Measurements from ENCODE around the gene TESK2.

TESK2 gene

DNA sequence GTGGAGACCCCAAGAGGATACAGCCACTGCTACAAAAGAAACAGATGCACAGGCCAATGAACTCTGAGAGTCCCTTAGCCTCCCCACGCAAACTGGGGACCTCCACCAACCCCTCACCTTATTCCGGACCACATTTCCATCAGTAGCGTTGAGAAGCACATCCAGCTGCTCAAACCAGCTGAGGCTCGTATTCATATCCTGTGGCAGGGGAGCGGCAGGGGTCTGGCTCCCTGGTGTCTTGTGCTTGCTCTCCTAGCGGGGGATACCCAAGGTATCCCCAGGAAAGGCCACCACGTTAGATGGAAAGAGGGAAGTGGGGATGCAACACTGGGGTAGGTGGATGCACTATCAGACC is 8.4 kb upstream of the TESK2 start:
- TF ChIP-seq SNAI2 (CRISPR knock-in tag; IDR thresholded peaks at IDR 0.05) (no peak), ISL1 (CRISPR knock-in tag; IDR thresholded peaks at IDR 0.05) (no peak), PATZ1 (CRISPR knock-in tag; IDR thresholded peaks at IDR 0.05; ENCODE audit: borderline replicate concordance) (no peak)
- TF ChIP-seq, protein P1, sequence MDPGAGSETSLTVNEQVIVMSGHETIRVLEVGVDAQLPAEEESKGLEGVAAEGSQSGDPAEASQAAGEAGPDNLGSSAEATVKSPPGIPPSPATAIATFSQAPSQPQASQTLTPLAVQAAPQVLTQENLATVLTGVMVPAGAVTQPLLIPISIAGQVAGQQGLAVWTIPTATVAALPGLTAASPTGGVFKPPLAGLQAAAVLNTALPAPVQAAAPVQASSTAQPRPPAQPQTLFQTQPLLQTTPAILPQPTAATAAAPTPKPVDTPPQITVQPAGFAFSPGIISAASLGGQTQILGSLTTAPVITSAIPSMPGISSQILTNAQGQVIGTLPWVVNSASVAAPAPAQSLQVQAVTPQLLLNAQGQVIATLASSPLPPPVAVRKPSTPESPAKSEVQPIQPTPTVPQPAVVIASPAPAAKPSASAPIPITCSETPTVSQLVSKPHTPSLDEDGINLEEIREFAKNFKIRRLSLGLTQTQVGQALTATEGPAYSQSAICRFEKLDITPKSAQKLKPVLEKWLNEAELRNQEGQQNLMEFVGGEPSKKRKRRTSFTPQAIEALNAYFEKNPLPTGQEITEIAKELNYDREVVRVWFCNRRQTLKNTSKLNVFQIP (CRISPR knock-in tag; IDR thresholded peaks at IDR 0.05; ENCODE audit: borderline replicate concordance, low read depth), result no peak
- peak; percentile 15 for ATAC-seq

DNA sequence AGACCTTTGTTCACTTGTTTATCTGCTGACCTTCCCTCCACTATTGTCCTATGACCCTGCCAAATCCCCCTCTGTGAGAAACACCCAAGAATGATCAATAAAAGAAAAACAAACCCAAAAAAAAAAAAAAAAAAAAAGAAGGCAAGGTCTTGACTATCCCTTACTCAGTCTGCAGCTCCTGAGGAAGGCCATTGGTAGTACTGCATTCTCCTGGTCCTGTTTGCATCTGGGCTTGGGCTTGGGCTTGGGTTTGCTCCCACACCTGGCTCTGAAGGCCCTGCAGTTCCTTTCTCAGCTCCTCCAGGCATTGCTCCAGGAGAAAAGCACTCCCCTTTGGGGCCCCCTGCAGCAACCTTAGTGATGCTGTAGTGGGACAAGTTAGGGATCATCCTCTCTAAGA is 7.3 kb upstream of the TESK2 start:
- TF ChIP-seq ESRRG (CRISPR knock-in tag; IDR thresholded peaks at IDR 0.05), result no peak
- no peak for TF ChIP-seq GLIS3 (CRISPR knock-in tag; IDR thresholded peaks at IDR 0.05)
- TF ChIP-seq ZFP3 (CRISPR knock-in tag; IDR thresholded peaks at IDR 0.05), result no peak
- TF ChIP-seq RARB (CRISPR knock-in tag; IDR thresholded peaks at IDR 0.05), result no peak
- TF ChIP-seq BACH2 (CRISPR knock-in tag; IDR thresholded peaks at IDR 0.05; ENCODE audit: borderline replicate concordance), result no peak
- TF ChIP-seq ZNF8 (CRISPR knock-in tag; IDR thresholded peaks at IDR 0.05), result no peak
- TF ChIP-seq CREB5 (CRISPR knock-in tag; IDR thresholded peaks at IDR 0.05; ENCODE audit: low read depth), result no peak
- TF ChIP-seq TCF4 (CRISPR knock-in tag; IDR thresholded peaks at IDR 0.05; ENCODE audit: borderline replicate concordance), result no peak
- TF ChIP-seq OSR1 (CRISPR knock-in tag; IDR thresholded peaks at IDR 0.05), result no peak
- TF ChIP-seq ZNF70 (CRISPR knock-in tag; IDR thresholded peaks at IDR 0.05), result no peak
- TF ChIP-seq, protein P1 (CRISPR knock-in tag; IDR thresholded peaks at IDR 0.05; ENCODE audit: borderline replicate concordance, low read depth), result no peak
- TF ChIP-seq, protein P2, sequence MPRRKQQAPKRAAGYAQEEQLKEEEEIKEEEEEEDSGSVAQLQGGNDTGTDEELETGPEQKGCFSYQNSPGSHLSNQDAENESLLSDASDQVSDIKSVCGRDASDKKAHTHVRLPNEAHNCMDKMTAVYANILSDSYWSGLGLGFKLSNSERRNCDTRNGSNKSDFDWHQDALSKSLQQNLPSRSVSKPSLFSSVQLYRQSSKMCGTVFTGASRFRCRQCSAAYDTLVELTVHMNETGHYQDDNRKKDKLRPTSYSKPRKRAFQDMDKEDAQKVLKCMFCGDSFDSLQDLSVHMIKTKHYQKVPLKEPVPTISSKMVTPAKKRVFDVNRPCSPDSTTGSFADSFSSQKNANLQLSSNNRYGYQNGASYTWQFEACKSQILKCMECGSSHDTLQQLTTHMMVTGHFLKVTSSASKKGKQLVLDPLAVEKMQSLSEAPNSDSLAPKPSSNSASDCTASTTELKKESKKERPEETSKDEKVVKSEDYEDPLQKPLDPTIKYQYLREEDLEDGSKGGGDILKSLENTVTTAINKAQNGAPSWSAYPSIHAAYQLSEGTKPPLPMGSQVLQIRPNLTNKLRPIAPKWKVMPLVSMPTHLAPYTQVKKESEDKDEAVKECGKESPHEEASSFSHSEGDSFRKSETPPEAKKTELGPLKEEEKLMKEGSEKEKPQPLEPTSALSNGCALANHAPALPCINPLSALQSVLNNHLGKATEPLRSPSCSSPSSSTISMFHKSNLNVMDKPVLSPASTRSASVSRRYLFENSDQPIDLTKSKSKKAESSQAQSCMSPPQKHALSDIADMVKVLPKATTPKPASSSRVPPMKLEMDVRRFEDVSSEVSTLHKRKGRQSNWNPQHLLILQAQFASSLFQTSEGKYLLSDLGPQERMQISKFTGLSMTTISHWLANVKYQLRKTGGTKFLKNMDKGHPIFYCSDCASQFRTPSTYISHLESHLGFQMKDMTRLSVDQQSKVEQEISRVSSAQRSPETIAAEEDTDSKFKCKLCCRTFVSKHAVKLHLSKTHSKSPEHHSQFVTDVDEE (CRISPR knock-in tag; IDR thresholded peaks at IDR 0.05), result no peak
- TF ChIP-seq CSDC2 (CRISPR knock-in tag; IDR thresholded peaks at IDR 0.05), result no peak
- no peak for TF ChIP-seq ARNTL (CRISPR knock-in tag; IDR thresholded peaks at IDR 0.05; ENCODE audit: borderline replicate concordance, low read depth)
- TF ChIP-seq ISL1 (CRISPR knock-in tag; IDR thresholded peaks at IDR 0.05), result no peak
- no peak for TF ChIP-seq SNAI2 (CRISPR knock-in tag; IDR thresholded peaks at IDR 0.05)
- TF ChIP-seq ZC3H10 (CRISPR knock-in tag; IDR thresholded peaks at IDR 0.05), result no peak
- TF ChIP-seq ZNF565 (CRISPR knock-in tag; conservative IDR thresholded peaks at IDR 0.05; ENCODE audit: low read depth), result no peak
- no peak for TF ChIP-seq PPARA (CRISPR knock-in tag; IDR thresholded peaks at IDR 0.05; ENCODE audit: borderline replicate concordance)
- no peak for ATAC-seq

DNA sequence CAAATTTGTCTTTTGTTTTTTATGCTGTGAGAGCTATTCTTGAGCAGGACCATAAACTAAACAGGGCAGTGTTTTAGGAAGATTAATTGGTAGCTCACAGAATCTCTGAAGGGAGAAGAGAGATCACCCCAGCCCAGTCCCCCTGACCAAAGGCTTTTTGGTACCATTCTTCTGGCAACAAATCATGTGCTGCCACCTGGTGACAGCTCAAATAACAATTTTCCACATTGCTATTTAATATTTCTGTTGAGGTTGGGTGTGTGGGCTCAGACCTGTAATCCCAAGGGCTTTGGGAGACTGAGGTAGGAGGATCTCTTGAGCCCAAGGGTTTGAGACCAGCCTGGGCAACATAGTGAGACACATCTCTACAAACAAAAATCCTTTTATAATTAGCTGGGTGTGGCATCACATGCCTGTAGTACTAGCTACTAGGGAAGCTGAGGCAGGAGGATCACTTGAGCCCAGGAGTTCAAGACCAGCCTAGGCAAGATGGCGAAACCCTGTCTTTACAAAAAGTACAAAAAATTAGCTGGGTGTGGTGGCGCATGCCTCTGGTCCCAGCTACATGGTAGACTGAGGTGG is 2.2 kb upstream of the TESK2 start:
- ATAC-seq, result no peak
- TF ChIP-seq BACH2 (CRISPR knock-in tag; IDR thresholded peaks at IDR 0.05; ENCODE audit: borderline replicate concordance) (no peak), ZNF565 (CRISPR knock-in tag; conservative IDR thresholded peaks at IDR 0.05; ENCODE audit: low read depth) (no peak), ZNF70 (CRISPR knock-in tag; IDR thresholded peaks at IDR 0.05) (no peak), ZFP3 (CRISPR knock-in tag; IDR thresholded peaks at IDR 0.05) (no peak), GLIS3 (CRISPR knock-in tag; IDR thresholded peaks at IDR 0.05) (no peak), TOX (CRISPR knock-in tag; IDR thresholded peaks at IDR 0.05; ENCODE audit: borderline replicate concordance) (no peak), ARNTL (CRISPR knock-in tag; IDR thresholded peaks at IDR 0.05; ENCODE audit: borderline replicate concordance, low read depth) (no peak), CREB5 (CRISPR knock-in tag; IDR thresholded peaks at IDR 0.05; ENCODE audit: low read depth) (no peak), RARB (CRISPR knock-in tag; IDR thresholded peaks at IDR 0.05) (no peak), OSR1 (CRISPR knock-in tag; IDR thresholded peaks at IDR 0.05) (no peak), PPARA (CRISPR knock-in tag; IDR thresholded peaks at IDR 0.05; ENCODE audit: borderline replicate concordance) (no peak), ZNF8 (CRISPR knock-in tag; IDR thresholded peaks at IDR 0.05) (no peak), TCF4 (CRISPR knock-in tag; IDR thresholded peaks at IDR 0.05; ENCODE audit: borderline replicate concordance) (no peak), ZC3H10 (CRISPR knock-in tag; IDR thresholded peaks at IDR 0.05) (no peak), ESRRG (CRISPR knock-in tag; IDR thresholded peaks at IDR 0.05) (no peak)
- TF ChIP-seq, protein P1 (CRISPR knock-in tag; IDR thresholded peaks at IDR 0.05; ENCODE audit: borderline replicate concordance, low read depth), result no peak
